HCT116 (cell line): ENCODE measurements around the gene IL19. TPM values are rescaled to one million over a fixed set of nuclear protein-coding genes. Genes with fewer than 3 reads are reported as not detected.

ENCODE experiments used
- ATAC-seq: fragments of 200-7000 bp; cut with Tn5 transposase; 2 replicates; pipeline ENCODE4 v1.9.1; 2020; ENCODE audit warnings: mild to moderate bottlenecking, moderate library complexity
- BruUV-seq: library from RNA; stranded (reverse); fragments of 400-500 nt; replicated peaks from 2 replicates; lab custom pipeline; 2021; lab: Mats Ljungman, UMichigan
- CTCF ChIA-PET: fragments of 300-600 bp; sonication (Branson Sonifier 250); formaldehyde crosslinking; loops from one replicate; lab custom pipeline; 2021; ENCODE audit warnings: antibody characterized with exemption; lab: Charles Lee
- POLR2A ChIA-PET: fragments of 300-600, 350-600 bp; sonication (Branson Sonifier 250); formaldehyde crosslinking; loops from one replicate; lab custom pipeline; 2021; ENCODE audit warnings: antibody characterized with exemption; lab: Charles Lee
- RAD21 ChIA-PET, 2 experiments: fragments of 300-600 bp; sonication (Branson Sonifier 250); formaldehyde crosslinking; loops; one replicate each; lab custom pipeline; 2023; ENCODE audit warnings: low total read pairs in 2 of 2; ENCODE audit not compliant: uncharacterized antibody in 2 of 2, unreplicated experiment in 2 of 2, low non-redundant PET in 1 of 2; lab: Charles Lee
- DNase-seq: peaks from one replicate; pipeline ENCODE4 v3.0.0-alpha.2; 2010; ENCODE audit warnings: low read depth, low spot score
- H2AFZ ChIP-seq: fragments of 200-600 bp; shearing (Covaris generic), sonication (generic); 2 replicates; pipeline ENCODE4 v1.6.1; 2017; ENCODE audit warnings: low read depth, mixed run types, mixed read lengths, antibody characterized with exemption, low read length; ENCODE audit not compliant: poor library complexity, severe bottlenecking
- H3K27ac ChIP-seq: 2 replicates; pipeline ENCODE4 v1.5.1; 2012; ENCODE audit warnings: low read depth, low read length
- H3K27me3 ChIP-seq: fragments of 200-600 bp; sonication (generic); 2 replicates; pipeline ENCODE4 v1.6.1; 2016; ENCODE audit warnings: mixed run types, low read length, mixed read lengths; ENCODE audit not compliant: insufficient read depth
- H3K36me3 ChIP-seq, 2 experiments: fragments of 200-500 bp in 1 of 2; fragments of 200-600 bp in 1 of 2; sonication (Bioruptor generic) in 1 of 2; sonication (generic) in 1 of 2; 2 replicates each; pipeline versions ENCODE4 v1.5.1 to v1.6.1; 2014 to 2016; ENCODE audit warnings: low read length in 2 of 2, inconsistent platforms in 1 of 2, mixed read lengths in 1 of 2, mixed run types in 1 of 2; ENCODE audit not compliant: insufficient read depth in 2 of 2, control insufficient read depth in 1 of 2
- H3K4me1 ChIP-seq, 2 experiments: fragments of 200-600 bp in 1 of 2; sonication (generic) in 1 of 2; 2 replicates each; pipeline versions ENCODE4 v1.5.1 to v1.6.1; 2012 to 2017; ENCODE audit warnings: low read length in 2 of 2, inconsistent platforms in 1 of 2, mild to moderate bottlenecking in 1 of 2, mixed read lengths in 1 of 2, mixed run types in 1 of 2, moderate library complexity in 1 of 2; ENCODE audit not compliant: insufficient read depth in 2 of 2, control insufficient read depth in 1 of 2
- H3K4me2 ChIP-seq: fragments of 200-600 bp; sonication (generic); 2 replicates; pipeline ENCODE4 v1.6.1; 2017; ENCODE audit warnings: mixed run types, low read length, mixed read lengths
- H3K4me3 ChIP-seq, 2 experiments: fragments of 200-600 bp in 1 of 2; sonication (generic) in 1 of 2; replicated peaks in 1 of 2; 2 replicates each; pipeline ENCODE4 v1.5.1; 2011 to 2016; ENCODE audit warnings: low read length in 2 of 2, control low read depth in 1 of 2, low read depth in 1 of 2, mild to moderate bottlenecking in 1 of 2, mixed read lengths in 1 of 2, mixed run types in 1 of 2
- H3K79me2 ChIP-seq: fragments of 200-600 bp; sonication (generic); 2 replicates; pipeline ENCODE4 v1.6.1; 2017; ENCODE audit warnings: mild to moderate bottlenecking, mixed run types, low read length, moderate library complexity, mixed read lengths; ENCODE audit not compliant: insufficient read depth
- H3K9ac ChIP-seq: fragments of 200-600 bp; sonication (generic); 2 replicates; pipeline ENCODE4 v1.6.1; 2016; ENCODE audit warnings: low read length, mixed read lengths
- H3K9me2 ChIP-seq: fragments of 200-600 bp; sonication (generic), shearing (Covaris generic); 2 replicates; pipeline ENCODE4 v1.6.1; 2017; ENCODE audit warnings: mixed run types, mild to moderate bottlenecking, moderate library complexity; ENCODE audit not compliant: insufficient read depth
- H3K9me3 ChIP-seq, 2 experiments: fragments of 200-500 bp in 1 of 2; fragments of 200-600 bp in 1 of 2; sonication (Bioruptor generic) in 1 of 2; sonication (generic) in 1 of 2; 2 replicates each; pipeline ENCODE4 v1.6.1; 2014 to 2017; ENCODE audit warnings: low read length in 2 of 2, mixed read lengths in 2 of 2, inconsistent platforms in 1 of 2, low read depth in 1 of 2, mild to moderate bottlenecking in 1 of 2, mixed run types in 1 of 2, moderate library complexity in 1 of 2; ENCODE audit not compliant: control insufficient read depth in 1 of 2, insufficient read depth in 1 of 2
- H4K20me1 ChIP-seq: fragments of 200-600 bp; sonication (generic), shearing (Covaris generic); 2 replicates; pipeline ENCODE4 v1.6.1; 2017; ENCODE audit warnings: mixed run types, mild to moderate bottlenecking, moderate library complexity; ENCODE audit not compliant: insufficient read depth
- ATF3 ChIP-seq: IDR thresholded peaks from 2 replicates; pipeline ENCODE4 v1.6.1; 2012
- EGR1 ChIP-seq: IDR thresholded peaks from 2 replicates; pipeline ENCODE4 v1.6.1; 2012; ENCODE audit warnings: low read depth
- EZH2 ChIP-seq: fragments of 200-600 bp; sonication (generic); IDR thresholded peaks from 2 replicates; pipeline ENCODE4 v1.6.1; 2017; ENCODE audit warnings: antibody characterized with exemption, mixed run types
- RAD21 ChIP-seq: IDR thresholded peaks from 2 replicates; pipeline ENCODE4 v1.6.1; 2012; ENCODE audit warnings: low read depth, mild to moderate bottlenecking
- SP1 ChIP-seq: IDR thresholded peaks from 2 replicates; pipeline ENCODE4 v1.6.1; 2012; ENCODE audit warnings: low read depth
- YY1 ChIP-seq: IDR thresholded peaks from 2 replicates; pipeline ENCODE4 v1.6.1; 2011; ENCODE audit warnings: low read length, low read depth, moderate library complexity, mild to moderate bottlenecking; ENCODE audit not compliant: insufficient replicate concordance; ENCODE audit errors: extremely low read depth
- ZBTB33 ChIP-seq: IDR thresholded peaks from 2 replicates; pipeline ENCODE4 v1.6.1; 2011; ENCODE audit warnings: mild to moderate bottlenecking, low read length, moderate library complexity; ENCODE audit not compliant: insufficient replicate concordance; ENCODE audit errors: extremely low read depth
- intact Hi-C: fragments of 100-400 bp; cut with micrococcal nuclease; formaldehyde crosslinking; loops from 2 replicates; pipeline ENCODE4 v1.10.0; 2022
- total RNA-seq: library from RNA; stranded (reverse); gene quantifications from one replicate; pipeline ENCODE4 v1.2.1, GENCODE V29; 2021; ENCODE audit not compliant: unreplicated experiment

The IL19 gene
- total RNA-seq, 1 experiment from 2014 or later: not detected

- H3K9me2 ChIP-seq: no peaks in the 10 kb centered on the region
- no peak overlapping the region for H3K9ac ChIP-seq
- CTCF ChIA-PET: interaction anchor here (1.2 to 1.6 kb wide), 2 partner anchors 130 to 152 kb away, joined by 3 to 6 read pairs; no protein-coding TSS in a partner anchor
- no peak overlapping the region for H2AFZ ChIP-seq
- H3K4me3 ChIP-seq: no peak overlapping the region
- H3K27me3 ChIP-seq: peaks cover 7% of the 10 kb centered on the region; the same call in 1 of the 2 replicates
- TF ChIP-seq SP1 (no peak), EGR1 (no peak), ATF3 (no peak), ZBTB33 (no peak), EZH2 (no peak), YY1 (no peak), RAD21 (no peak)
- TF ChIP-seq, all 23 proteins: peak for 0
- POLR2A ChIA-PET: no interaction called here
- BruUV-seq: no TSS peak
- Histone ChIP-seq H4K20me1 (no peaks in the 10 kb centered on the region), H3K4me1 (no peaks in the 10 kb centered on the region), H3K27ac (no peak overlapping the region), H3K4me2 (no peak overlapping the region), H3K9me3 (no peaks in the 10 kb centered on the region), H3K36me3 (no peaks in the 10 kb centered on the region), H3K79me2 (no peaks in the 10 kb centered on the region)
- ATAC-seq (no peak), DNase-seq (no peak)
- intact Hi-C loops: no loop called here
- RAD21 ChIA-PET: no interaction called here
Measured at GRCh38 chr1:206760590-206760989, 10.0 kb upstream of the IL19 start.
